Hippocampal formation (tissue), 2 donors: ENCODE data around the gene COL6A2.
"Not testable (repeated sequence)": the region's sequence is repeated elsewhere in the genome, so short reads cannot be mapped to it uniquely, and the experiment has no call there.

ENCODE experiments used
- DNase-seq, 2 donors: peaks; one replicate each; lab custom pipeline; 2025; lab: John Stamatoyannopoulos, UW

Gene COL6A2

DNA sequence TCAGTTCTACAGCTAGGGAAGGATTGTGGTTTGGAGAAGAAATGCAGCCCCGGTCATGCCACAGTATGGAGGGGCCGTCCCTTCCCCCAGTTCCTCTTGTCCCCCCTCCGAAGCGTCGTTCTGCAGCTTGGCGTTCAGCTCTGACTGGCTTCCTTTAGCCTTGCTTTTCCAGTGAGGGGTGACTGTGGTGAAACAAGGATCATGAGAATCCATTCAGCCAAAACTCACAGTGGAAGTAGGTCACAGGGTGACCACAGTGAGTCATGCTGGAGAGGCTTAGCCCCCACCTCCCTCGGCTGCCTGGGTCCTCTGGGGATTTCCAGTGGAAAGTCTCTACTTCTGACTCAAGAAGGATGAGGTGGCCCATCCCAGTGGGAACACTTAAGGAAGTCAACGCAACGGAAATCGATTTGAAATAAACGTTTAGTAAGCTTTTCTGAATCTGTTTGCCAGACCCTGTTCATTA, 37.3 kb upstream of the COL6A2 start:
- no peak for DNase-seq

DNA sequence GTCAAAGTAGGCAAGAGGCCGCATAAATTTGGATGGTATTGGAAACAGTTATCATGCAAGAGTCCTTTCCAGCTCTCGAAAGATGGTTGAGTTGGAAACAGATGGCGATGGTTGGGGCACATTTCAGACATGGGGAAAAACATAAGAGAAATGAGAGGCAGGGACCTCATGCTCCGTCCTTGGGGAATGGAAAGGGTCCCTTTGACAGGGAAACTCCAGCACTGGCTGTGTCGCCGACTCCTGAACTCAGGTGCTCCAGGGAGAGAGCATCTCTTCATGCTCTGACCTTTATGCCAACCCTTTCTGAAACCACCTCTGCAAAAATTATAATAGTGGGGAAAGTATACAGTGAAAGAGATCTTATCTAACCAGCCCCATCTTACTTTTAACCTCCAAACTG, 36.8 kb upstream of the COL6A2 start:
- no peak for DNase-seq

DNA sequence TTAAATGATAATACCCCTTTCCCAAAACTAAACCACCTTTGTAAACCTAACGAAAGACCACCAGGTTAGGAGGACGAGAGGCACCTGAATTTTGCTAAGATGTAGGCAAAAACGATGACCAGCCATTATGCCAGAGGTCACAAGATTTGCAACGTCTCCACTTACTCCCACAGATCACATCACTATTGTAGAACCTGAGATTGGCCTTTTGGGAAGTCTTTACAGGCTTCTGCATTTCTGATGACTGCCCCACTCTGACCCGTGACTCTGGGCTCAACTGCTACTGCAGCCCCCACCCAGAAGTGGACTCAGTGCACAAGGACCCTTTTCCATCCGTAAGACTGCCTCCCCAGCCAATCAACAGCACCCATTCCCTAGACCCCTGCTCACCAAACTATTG, 36.4 kb upstream of the COL6A2 start:
- DNase-seq: no peak

GRCh38 chr21:46061950-46062349, 36.0 kb upstream of the COL6A2 start:
- no peak for DNase-seq

- DNase-seq: no peak
These were observed 35.3 kb upstream of the COL6A2 start for GRCh38 chr21:46062471-46063211.

DNA sequence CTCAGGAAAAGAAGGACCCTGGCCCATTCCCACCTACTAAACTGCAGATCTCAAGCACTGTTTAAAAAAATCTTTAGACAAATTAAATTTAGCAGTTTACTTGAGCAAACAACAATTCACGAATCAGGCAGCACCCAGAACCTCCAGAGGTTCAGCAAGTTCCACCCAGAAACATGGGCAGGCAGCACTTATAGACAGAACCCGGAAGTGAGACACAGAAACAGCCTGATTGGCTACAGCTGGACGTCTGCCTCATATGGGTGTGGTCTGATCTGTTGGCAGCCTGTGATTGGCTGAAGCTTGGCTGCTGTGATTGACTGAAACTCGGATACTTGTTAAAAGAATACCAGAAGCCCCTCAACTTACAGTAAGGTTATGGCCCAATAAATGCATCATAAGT, 34.7 kb upstream of the COL6A2 start:
- no peak for DNase-seq

- DNase-seq: no peak
These were observed 33.9 kb upstream of the COL6A2 start for GRCh38 chr21:46063734-46064680.

- DNase-seq: no peak
These were observed 33.1 kb upstream of the COL6A2 start for GRCh38 chr21:46064870-46065214.

GRCh38 chr21:46065215-46065913, 32.5 kb upstream of the COL6A2 start:
- no peak for DNase-seq

DNA sequence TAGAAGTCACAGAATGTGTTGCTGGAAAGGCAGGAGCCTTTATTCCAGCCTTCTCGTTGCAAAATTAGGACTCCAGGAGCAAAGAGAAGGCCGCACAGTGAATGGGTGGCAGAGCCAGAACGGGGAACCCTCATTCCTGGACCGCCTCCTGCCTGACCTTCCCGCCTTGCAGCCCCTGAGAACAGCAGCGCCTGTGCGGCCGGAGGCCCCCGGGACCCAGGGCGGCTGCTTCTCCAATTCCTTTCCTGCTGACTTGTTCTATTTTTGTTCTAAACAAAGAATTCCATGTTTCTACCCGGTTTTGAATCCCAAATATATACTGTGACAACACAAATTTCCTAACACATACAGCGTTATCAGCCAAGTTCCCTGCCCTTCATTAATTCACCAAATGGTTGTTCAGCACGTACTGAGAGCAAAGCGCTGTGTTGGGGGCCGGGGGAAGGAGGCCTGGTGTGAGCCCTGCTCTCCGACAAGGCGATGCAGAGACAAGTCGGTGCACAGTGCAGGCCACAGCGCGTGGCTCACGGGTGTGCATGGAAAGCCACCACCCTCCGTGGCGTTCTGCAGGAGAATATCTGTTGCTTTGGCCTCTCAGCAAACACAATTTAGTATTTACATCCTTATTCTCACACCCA, 31.9 kb upstream of the COL6A2 start:
- no peak for DNase-seq

- no peak for DNase-seq
These were observed 31.2 kb upstream of the COL6A2 start for GRCh38 chr21:46066591-46067331.

DNA sequence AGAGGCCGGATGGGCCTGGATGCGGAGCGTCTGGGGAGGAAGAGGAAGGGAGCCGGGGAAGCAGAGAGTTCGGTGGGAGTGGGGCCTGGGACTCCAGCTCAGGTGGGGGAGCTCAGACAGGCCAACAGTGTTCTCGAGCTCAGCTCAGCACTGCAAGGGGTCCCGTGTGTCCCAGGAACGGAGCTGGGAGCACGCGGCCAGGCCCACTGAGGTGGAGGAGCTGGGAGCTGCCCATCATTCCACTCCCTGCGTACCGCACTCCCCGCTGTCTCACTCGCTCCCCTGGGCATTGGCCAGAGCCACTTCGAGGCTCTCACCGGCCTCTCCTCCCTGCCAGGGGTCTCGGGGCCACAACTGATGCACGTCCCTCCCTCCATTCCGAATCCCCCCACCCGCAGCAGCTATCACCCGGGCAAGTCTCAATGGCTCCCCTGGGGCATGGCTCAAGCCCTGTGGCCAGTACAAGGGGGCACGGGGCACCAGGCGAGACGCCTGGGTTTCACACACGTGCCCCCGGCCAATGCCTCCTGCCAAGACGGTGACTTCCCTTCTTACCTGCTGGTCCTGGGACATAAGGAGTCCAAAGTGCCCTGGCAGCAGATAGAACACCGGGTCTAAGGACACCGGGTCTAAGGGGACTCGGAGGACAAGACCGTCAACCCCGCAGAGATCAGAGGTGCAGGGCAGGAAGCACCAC, 30.3 kb upstream of the COL6A2 start:
- DNase-seq: no peak

DNA sequence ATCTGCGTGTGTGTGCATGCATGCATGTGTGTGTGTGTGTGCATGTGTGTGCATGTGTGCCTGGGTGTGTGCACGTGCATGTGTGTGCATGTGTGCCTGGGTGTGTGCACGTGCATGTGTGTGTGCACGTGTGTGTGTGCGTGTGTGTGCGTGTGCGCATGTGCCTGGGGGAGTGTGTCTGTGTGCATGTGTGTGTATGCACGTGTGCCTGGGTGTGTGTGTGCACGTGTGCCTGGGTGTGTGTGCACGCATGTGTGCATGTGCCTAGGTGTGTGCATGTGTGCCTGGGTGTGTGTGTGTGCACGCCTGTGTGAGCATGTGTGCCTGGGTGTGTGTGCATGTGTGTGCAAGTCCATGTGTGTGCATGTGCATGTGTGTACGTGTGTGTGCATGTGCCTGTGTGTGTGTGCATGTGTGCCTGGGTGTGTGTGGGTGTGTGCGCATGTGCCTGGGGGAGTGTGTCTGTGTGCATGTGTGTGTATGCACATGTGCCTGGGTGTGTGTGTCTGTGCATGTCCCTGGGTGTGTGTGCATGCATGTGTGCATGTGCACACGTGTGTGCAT, 29.3 kb upstream of the COL6A2 start:
- DNase-seq: no peak

DNA sequence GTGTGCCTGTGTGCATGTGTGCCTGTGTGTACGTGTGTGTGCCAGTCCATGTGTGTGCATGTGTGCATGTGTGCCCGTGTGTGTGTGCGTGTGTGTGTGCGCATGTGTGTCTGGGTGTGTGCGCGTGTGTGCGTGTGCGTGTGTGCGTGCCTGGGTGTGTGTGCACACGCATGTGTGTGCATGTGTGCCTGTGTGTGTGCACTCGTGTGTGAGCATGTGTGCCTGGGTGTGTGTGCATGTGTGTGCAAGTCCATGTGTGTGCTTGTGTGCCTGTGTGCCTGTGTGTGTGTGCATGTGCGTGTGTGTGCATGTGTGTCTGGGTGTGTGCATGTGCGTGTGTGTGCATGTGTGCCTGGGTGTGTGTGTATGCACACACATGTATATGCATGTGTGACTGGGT, 28.7 kb upstream of the COL6A2 start:
- no peak for DNase-seq

DNA sequence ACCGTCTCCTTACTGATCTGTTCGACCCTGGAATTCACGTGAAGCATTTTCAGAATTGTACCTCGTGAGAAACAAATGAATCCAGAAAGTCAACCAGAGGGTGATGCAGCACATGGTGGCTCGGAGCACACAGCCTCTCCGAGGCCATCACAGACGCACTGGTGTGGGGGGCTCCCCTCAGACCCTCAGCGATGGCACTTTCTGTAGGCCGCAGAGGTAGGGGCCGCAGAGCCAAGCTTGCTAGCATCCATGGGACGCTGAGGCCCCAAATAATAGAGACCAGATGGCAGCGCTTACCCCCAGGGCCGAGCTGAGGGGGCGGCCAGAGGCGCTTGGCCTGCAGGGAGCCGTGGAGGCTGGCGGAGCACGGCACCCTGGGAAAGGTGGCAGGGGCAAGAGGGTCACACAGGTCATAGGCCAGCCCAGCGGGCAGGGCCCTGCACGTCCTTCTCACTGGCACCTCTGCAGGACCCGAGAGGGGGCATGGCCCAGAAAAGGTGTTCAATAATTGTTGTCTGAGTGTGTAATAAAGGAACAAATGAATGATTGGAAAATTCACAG, 28.1 kb upstream of the COL6A2 start:
- no peak for DNase-seq

GRCh38 chr21:46071082-46071481, 26.8 kb upstream of the COL6A2 start:
- DNase-seq: no peak

DNA sequence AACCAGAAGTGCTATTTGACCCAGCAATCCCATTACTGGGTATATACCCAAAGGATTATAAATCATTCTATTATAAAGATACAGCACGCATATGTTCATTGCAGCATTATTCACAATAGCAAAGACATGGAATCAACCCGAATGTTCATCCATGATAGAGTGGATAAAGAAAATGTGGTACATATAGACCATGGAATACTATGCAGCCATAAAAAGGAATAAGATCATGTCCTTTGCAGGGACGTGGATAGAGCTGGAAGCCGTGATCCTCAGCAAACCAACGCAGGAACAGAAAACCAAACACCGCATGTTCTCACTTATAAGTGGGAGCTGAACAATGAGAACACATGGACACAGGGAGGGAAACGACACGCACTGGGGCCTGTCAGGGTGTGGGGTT, 21.2 kb upstream of the COL6A2 start:
- DNase-seq: not testable (repeated sequence)

DNA sequence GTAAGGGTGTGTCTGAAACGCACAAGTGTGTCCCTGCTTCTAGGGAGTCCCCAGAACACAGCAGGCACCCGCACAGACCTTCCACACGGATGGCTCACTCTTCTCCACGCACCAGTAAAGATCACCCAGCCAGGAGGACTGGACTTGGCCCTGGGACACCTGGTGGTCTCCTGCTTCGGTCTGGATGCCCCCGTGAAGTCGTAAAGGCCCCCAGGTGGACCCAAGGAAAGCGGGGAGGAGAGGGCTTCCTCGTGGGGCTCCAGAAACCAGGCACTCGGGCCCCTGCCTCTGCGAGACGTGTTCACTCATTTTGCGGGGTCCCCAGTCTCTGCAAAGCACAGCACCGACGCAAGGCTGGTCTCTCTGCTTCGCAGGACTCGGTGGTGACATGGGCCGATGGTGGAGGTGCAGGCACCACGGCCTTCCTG, 20.2 kb upstream of the COL6A2 start:
- DNase-seq: no peak

DNA sequence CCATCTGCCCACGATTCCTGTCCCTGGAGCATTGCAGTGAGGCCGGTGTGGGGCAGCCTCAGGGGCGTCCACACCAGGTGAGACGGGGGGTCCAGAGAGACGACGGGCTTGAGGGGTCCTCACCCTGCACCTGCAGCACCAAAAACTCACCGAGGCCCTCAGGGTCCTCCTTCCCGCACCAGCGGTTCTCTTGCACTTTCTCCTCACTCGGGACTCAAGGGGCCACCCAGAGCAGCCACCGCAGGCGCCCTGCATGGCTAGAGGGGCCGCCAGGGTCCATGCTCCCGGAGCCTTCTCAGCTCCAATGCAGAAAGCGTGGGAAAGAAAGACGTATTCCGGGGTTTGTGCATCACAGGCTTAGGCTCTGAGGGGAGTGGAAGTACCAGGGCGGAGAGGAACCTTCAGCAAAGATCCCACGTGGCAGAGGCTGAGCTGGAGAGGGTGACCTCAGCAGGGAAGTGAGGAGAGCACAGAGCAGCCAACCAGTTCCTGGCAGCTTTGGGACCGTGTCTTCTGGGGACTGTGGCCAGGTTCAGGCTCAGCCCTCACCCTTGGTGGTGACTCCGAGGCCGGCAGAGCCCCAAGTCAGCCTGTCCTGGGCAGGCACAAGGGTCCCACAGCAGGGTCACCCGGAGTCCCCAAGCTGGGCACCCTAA, 19.5 kb upstream of the COL6A2 start:
- DNase-seq: no peak

GRCh38 chr21:46078978-46079351, 18.9 kb upstream of the COL6A2 start:
- DNase-seq: no peak
